ENCODE data around the gene TXLNA. TPM values are rescaled to one million over a fixed set of nuclear protein-coding genes. Genes with fewer than 3 reads are reported as not detected.

Gene TXLNA
- total RNA-seq, 2 donors from 2014 or later, result 68.4 to 102 TPM

DNA sequence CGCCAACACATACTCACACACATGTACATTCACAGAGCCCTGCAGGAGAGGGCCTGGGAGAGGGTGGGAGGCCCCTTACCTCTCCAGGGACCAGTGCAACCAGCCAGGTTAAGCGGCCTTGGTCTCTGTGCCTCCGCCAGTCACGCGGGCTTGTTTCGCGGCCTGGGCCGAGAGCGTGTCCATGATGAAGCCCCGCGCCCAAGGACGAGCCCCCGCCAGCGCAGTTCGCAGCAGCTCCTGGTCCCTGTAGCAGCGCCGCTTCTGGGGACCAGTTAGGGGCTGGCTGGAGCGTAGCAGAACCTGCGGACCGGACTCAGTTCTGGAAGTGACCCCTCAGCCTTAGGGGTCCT lies 60.3 kb downstream of the TXLNA start:
- H3K27me3 Mint-ChIP-seq, result no peaks in the 10 kb centered on the region
- H3K27ac Mint-ChIP-seq, result no peak overlapping the region
- H3K36me3 Mint-ChIP-seq (ENCODE audit: low read depth), result no peaks in the 10 kb centered on the region
- ATAC-seq (replicated peaks), result no peak
- H3K4me3 Mint-ChIP-seq, result peak overlapping the region; percentile 86
- H3K9me3 Mint-ChIP-seq, result no peaks in the 10 kb centered on the region
- H3K4me1 Mint-ChIP-seq, result peaks cover 5% of the 10 kb centered on the region

DNA sequence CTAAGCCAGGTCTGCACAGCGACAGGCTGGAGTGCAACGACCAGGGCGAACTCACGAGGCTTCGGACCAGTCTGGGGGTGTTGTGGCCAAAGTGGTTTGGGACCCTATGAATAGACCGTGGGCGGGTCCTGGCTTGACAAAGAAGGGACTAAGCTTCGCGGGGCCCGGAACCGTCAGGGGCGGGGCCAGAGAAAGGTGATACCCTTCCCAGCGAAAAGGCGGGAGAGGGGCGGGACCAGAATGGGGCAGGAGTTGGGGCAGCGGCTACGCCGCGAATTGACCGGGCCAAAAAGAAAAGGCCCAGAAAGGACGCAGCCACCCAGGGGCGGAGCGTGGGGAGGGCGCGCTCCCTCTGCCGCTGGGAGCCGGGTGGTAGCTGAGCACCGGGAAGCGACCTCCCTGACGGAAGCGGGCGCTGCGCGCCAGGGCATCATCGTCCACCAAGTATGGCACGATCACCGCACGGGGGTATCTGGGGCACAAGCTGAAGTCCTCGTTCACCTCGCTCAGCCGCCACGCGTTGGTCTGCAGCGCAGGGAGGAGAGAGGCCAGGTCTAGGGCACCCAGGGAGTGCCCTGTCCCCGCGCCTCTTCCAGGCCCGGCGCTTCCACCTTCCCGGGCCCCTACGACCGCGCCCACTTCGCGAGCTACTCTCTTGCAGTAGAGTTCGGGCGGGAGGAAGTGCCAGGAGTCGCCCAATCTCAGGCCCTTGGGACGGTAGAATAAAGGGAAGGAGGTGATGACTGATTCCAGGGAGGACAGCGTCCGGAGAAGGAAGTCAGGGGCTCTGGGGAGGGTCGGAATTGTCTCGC lies 60.9 kb downstream of the TXLNA start:
- peaks cover 5% of the 10 kb centered on the region for H3K4me1 Mint-ChIP-seq
- H3K4me3 Mint-ChIP-seq, result peak overlapping the region; percentile 86
- peak overlapping the region; percentile 38 for H3K27ac Mint-ChIP-seq
- peak; percentile 70 for ATAC-seq (replicated peaks)
- H3K9me3 Mint-ChIP-seq, result no peaks in the 10 kb centered on the region
- H3K36me3 Mint-ChIP-seq (ENCODE audit: low read depth), result no peaks in the 10 kb centered on the region
- no peaks in the 10 kb centered on the region for H3K27me3 Mint-ChIP-seq

DNA sequence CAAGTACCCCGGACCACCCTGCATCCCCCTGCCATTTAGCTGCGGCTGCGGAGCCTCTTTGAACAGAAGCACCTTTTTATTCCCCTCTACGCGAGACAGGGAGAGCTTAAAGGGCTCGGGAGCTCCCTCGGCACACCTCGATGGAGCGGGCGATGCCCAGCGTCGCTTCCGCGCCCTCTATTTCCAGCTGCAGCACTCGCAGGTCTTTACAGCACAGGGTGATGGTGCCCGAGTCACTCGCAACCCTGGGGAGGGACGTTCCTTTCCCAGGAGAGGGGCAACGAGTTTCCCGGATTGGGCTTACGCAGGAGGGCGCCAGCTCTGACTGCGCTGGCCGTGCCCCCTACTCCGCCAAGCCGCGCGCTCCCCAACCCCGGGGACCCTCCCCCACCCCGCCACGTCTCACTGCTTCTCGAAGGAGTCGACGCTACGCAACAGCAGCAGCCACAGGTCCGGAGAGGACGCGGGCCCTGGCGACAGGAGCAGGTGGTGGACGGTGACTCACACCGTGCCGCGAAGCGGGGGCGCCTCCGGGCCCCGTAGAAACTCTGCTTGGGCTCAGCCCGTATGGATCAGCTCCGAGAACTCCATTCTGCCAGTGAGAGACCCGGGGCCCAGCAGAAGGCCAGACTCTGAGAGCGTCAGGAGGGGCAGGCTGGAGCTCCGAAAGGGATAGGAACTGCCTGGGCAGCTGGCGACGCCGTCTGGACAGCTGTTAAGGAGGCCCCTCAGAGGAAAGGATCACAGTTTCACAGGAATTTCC lies 61.7 kb downstream of the TXLNA start:
- H3K36me3 Mint-ChIP-seq (ENCODE audit: low read depth), result no peaks in the 10 kb centered on the region
- H3K27me3 Mint-ChIP-seq, result no peaks in the 10 kb centered on the region
- ATAC-seq (replicated peaks), result peak; percentile 75
- H3K9me3 Mint-ChIP-seq, result no peaks in the 10 kb centered on the region
- H3K27ac Mint-ChIP-seq, result peak overlapping the region; percentile 38
- H3K4me1 Mint-ChIP-seq, result peaks cover 5% of the 10 kb centered on the region
- H3K4me3 Mint-ChIP-seq, result peak overlapping the region; percentile 86

DNA sequence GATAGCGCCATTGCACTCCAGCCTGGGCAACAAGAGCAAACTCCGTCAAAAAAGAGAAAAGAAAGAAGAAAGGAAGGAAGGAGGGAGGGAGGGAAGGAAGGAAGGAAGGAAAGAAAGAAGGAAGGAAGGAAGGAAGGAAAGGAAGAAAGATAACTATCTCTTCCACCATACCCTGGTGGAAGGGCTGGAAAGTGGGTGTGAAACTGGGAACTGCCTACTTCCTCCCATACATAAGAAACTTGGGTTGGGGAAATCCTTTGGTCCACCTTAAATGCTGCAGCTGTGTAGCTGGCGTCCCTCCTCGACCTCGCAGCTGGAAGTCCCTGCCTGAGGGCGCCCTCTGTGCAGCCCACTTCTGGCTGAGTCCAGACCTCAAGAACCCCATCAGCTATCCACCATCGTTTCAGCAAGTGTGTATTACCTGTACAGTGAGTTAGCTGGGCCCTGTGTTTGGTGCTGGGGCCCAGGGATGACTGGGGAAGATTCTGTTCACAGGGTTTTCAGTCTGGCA lies 62.9 kb downstream of the TXLNA start:
- H3K4me1 Mint-ChIP-seq, result peaks cover 9% of the 10 kb centered on the region
- H3K4me3 Mint-ChIP-seq, result peak overlapping the region; percentile 86
- no peak overlapping the region for H3K27ac Mint-ChIP-seq
- no peaks in the 10 kb centered on the region for H3K9me3 Mint-ChIP-seq
- ATAC-seq (replicated peaks), result no peak
- H3K36me3 Mint-ChIP-seq (ENCODE audit: low read depth), result no peaks in the 10 kb centered on the region
- H3K27me3 Mint-ChIP-seq, result no peaks in the 10 kb centered on the region

DNA sequence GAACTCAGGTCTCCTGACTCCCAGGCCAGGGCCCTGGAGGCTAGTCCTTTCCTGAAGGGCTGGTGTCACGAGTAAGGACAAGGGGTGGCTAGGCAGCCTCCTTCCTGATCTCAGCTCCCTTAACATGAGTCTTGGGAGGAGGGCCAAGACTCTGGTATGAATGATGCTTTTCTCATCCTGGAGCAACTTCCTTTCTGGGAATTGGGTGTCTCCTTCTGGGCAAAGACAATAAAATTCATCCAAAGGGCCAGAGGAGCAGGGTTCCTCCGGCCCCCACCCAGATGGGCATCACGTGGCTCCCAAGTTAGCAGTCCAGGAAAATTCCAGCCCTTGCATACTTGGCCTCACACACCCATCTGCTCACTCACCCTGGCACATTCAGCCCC lies 67.4 kb downstream of the TXLNA start, which contains the start of gene FAM167B:
Gene FAM167B, plus strand, starts transcription at position 335 of the 386 bp plus-strand sequence. CDS start 200 bp downstream, outside the sequence.
- Mint-ChIP-seq H3K36me3 (ENCODE audit: low read depth) (peaks cover 14% of the 10 kb centered on the region), H3K4me1 (peaks cover 26% of the 10 kb centered on the region), H3K9me3 (no peaks in the 10 kb centered on the region), H3K27ac (peak within 1 kb of the TSS; percentile 93), H3K27me3 (no peaks in the 10 kb centered on the region), H3K4me3 (peak within 1 kb of the TSS; percentile 99)
- ATAC-seq (replicated peaks), result no peak

DNA sequence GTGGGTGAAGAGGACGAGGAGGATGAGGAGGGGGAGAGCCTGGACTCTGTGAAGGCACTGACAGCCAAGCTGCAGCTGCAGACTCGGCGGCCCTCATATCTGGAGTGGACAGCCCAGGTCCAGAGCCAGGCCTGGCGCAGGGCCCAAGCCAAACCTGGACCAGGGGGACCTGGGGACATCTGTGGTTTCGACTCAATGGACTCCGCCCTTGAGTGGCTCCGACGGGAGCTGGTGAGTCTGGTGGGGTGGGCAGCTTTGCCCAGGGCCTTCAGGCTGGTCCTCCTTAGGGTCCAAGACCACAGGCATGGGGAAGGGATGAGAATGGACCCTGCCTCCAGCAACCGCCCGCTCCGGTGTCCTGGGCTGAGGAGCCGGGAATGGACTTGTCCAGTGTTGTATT lies 68.0 kb downstream of the TXLNA start:
- no peaks in the 10 kb centered on the region for H3K27me3 Mint-ChIP-seq
- peaks cover 20% of the 10 kb centered on the region for H3K36me3 Mint-ChIP-seq (ENCODE audit: low read depth)
- H3K9me3 Mint-ChIP-seq, result no peaks in the 10 kb centered on the region
- no peak for ATAC-seq (replicated peaks)
- H3K4me3 Mint-ChIP-seq, result peak overlapping the region; percentile 99
- peak overlapping the region; percentile 93 for H3K27ac Mint-ChIP-seq
- H3K4me1 Mint-ChIP-seq, result peaks cover 26% of the 10 kb centered on the region

Other genes with a start within 250 kb of the TXLNA start
- gene PTP4A2, start 241.3 kb upstream of the TXLNA start, total RNA-seq, result 100 to 1,000 TPM; 285 to 351 TPM
- 100 to 1,000 TPM; 140 to 177 TPM for gene KHDRBS1, start 165.8 kb upstream of the TXLNA start, total RNA-seq
- 10 to 100 TPM; 26.2 to 34.4 TPM for gene TMEM39B, start 106.7 kb upstream of the TXLNA start, total RNA-seq
- gene KPNA6, start 71.6 kb upstream of the TXLNA start, total RNA-seq, result 10 to 100 TPM; 61.8 to 77.1 TPM
- gene CCDC28B, start 20.9 kb downstream of the TXLNA start, total RNA-seq, result 10 to 100 TPM in 1 of 2 donors, 1 to 10 TPM in 1; 7.0 to 14.3 TPM
- gene IQCC, start 26.0 kb downstream of the TXLNA start, total RNA-seq, result 1 to 10 TPM; 3.4 to 5.5 TPM
- gene DCDC2B, start 29.4 kb downstream of the TXLNA start, total RNA-seq, result under 1 TPM; 0.28 to 0.37 TPM
- gene TMEM234, start 42.7 kb downstream of the TXLNA start, total RNA-seq, result 10 to 100 TPM; 11.4 to 12.9 TPM
- 100 to 1,000 TPM; 203 to 303 TPM for gene EIF3I, start 42.7 kb downstream of the TXLNA start, total RNA-seq
- gene FAM167B, start 67.5 kb downstream of the TXLNA start, total RNA-seq, result 1 to 10 TPM in 1 of 2 donors, under 1 TPM in 1; 0.99 to 1.1 TPM
- 100 to 1,000 TPM; 228 to 323 TPM for gene LCK, start 71.6 kb downstream of the TXLNA start, total RNA-seq
- 100 to 1,000 TPM; 171 to 199 TPM for gene HDAC1, start 112.4 kb downstream of the TXLNA start, total RNA-seq
- 10 to 100 TPM in 1 of 2 donors, 1 to 10 TPM in 1; 7.2 to 15.9 TPM for gene MARCKSL1, start 156.6 kb downstream of the TXLNA start, total RNA-seq
- 10 to 100 TPM in 1 of 2 donors, 1 to 10 TPM in 1; 7.7 to 21.6 TPM for gene FAM229A, start 182.8 kb downstream of the TXLNA start, total RNA-seq
- 1 to 10 TPM in 1 of 2 donors, under 1 TPM in 1; 0.61 to 1.7 TPM for gene TSSK3, start 182.9 kb downstream of the TXLNA start, total RNA-seq
- gene BSDC1, start 214.8 kb downstream of the TXLNA start, total RNA-seq, result 10 to 100 TPM; 46.1 to 71.6 TPM